Endothelial cell of umbilical vein (primary cell): ENCODE data around the gene DVL3. TPM values are rescaled to one million over a fixed set of nuclear protein-coding genes. Genes with fewer than 3 reads are reported as not detected.

ENCODE experiments used
- BruUV-seq: library from RNA; stranded (reverse); fragments of 400-500 nt; replicated peaks from 2 replicates; lab custom pipeline; 2021; lab: Mats Ljungman, UMichigan
- CTCF ChIA-PET: fragments of 300-600, 350-600 bp; sonication (Branson Sonifier 250); formaldehyde crosslinking; loops from one replicate; lab custom pipeline; 2021; ENCODE audit warnings: antibody characterized with exemption, inconsistent platforms; lab: Charles Lee
- POLR2A ChIA-PET: fragments of 300-600, 350-600 bp; sonication (Branson Sonifier 250); formaldehyde crosslinking; loops from one replicate; lab custom pipeline; 2021; ENCODE audit warnings: antibody characterized with exemption, inconsistent platforms; lab: Charles Lee
- DNase-seq: peaks from one replicate; pipeline ENCODE4 v3.0.0-alpha.2; 2011; ENCODE audit warnings: low read depth, low spot score
- FAIRE-seq: peaks from 2 replicates; lab custom pipeline; 2011; peaks lifted over from hg19 to GRCh38; lab: Jason Lieb, UNC
- H2AFZ ChIP-seq: 2 replicates; pipeline ENCODE4 v1.6.0; 2012; ENCODE audit warnings: low read depth, low read length, control low read depth, inconsistent platforms
- H3K27ac ChIP-seq: 2 replicates; pipeline ENCODE4 v1.5.1; 2011; ENCODE audit warnings: low read depth, mild to moderate bottlenecking, control low read depth, low read length, moderate library complexity; ENCODE audit not compliant: insufficient read depth
- H3K27me3 ChIP-seq, 2 experiments: 2 replicates each; pipeline versions ENCODE4 v1.6.0 to v1.6.1; 2011; ENCODE audit warnings: low read length in 2 of 2, mixed read lengths in 1 of 2; ENCODE audit not compliant: control insufficient read depth in 2 of 2, insufficient read depth in 2 of 2
- H3K36me3 ChIP-seq, 2 experiments: 2 replicates in 1 of 2; 3 replicates in 1 of 2; pipeline ENCODE4 v1.5.1; 2011; ENCODE audit warnings: low read length in 2 of 2, mild to moderate bottlenecking in 1 of 2, moderate library complexity in 1 of 2; ENCODE audit not compliant: control insufficient read depth in 2 of 2, insufficient read depth in 2 of 2; ENCODE audit errors: extremely low read depth in 1 of 2
- H3K4me1 ChIP-seq: 3 replicates; pipeline ENCODE4 v1.5.1; 2011; ENCODE audit warnings: mild to moderate bottlenecking, low read length; ENCODE audit not compliant: control insufficient read depth, insufficient read depth; ENCODE audit errors: extremely low read depth
- H3K4me2 ChIP-seq: 2 replicates; pipeline ENCODE4 v1.6.1; 2011; ENCODE audit warnings: low read length, control low read depth, mixed read lengths; ENCODE audit not compliant: insufficient read depth
- H3K4me3 ChIP-seq, 3 experiments: fragments of 200-600 bp in 1 of 3; sonication (generic), shearing (Covaris generic) in 1 of 3; replicated peaks in 1 of 3; 2 replicates each; pipeline ENCODE4 v1.5.1; 2011 to 2016; ENCODE audit warnings: control low read depth in 3 of 3, low read length in 3 of 3, mild to moderate bottlenecking in 2 of 3, inconsistent platforms in 1 of 3, low read depth in 1 of 3, moderate library complexity in 1 of 3; ENCODE audit not compliant: insufficient read depth in 1 of 3
- H3K79me2 ChIP-seq: 2 replicates; pipeline ENCODE4 v1.6.0; 2012; ENCODE audit warnings: low read length, inconsistent platforms; ENCODE audit not compliant: control insufficient read depth, insufficient read depth
- H3K9ac ChIP-seq: replicated peaks from 2 replicates; pipeline ENCODE3; 2011; ENCODE audit warnings: low read length, control low read depth; ENCODE audit not compliant: insufficient read depth; ENCODE audit errors: extremely low read depth
- H3K9me1 ChIP-seq: replicated peaks from 3 replicates; pipeline ENCODE4 v1.6.0; 2011; ENCODE audit warnings: mild to moderate bottlenecking, low read length; ENCODE audit not compliant: control insufficient read depth, insufficient read depth; ENCODE audit errors: extremely low read depth
- H3K9me3 ChIP-seq: replicated peaks from 2 replicates; pipeline ENCODE4 v1.5.1; 2012; ENCODE audit warnings: low read length, inconsistent platforms; ENCODE audit not compliant: control insufficient read depth, insufficient read depth
- H4K20me1 ChIP-seq: replicated peaks from 2 replicates; pipeline ENCODE3; 2011; ENCODE audit warnings: mild to moderate bottlenecking, low read length; ENCODE audit not compliant: control insufficient read depth, insufficient read depth; ENCODE audit errors: extremely low read depth
- EZH2 ChIP-seq: IDR thresholded peaks from 2 replicates; pipeline ENCODE4 v1.6.1; 2012; ENCODE audit warnings: borderline replicate concordance, low read depth, mild to moderate bottlenecking, moderate library complexity, low read length, inconsistent platforms; ENCODE audit not compliant: severe bottlenecking
- FOS ChIP-seq: IDR thresholded peaks from 2 replicates; pipeline ENCODE4 v1.6.1; 2011; ENCODE audit warnings: mild to moderate bottlenecking, low read length, moderate library complexity, borderline replicate concordance; ENCODE audit not compliant: insufficient read depth
- GATA2 ChIP-seq: IDR thresholded peaks from 2 replicates; pipeline ENCODE4 v1.7.0; 2011; ENCODE audit warnings: low read depth, mild to moderate bottlenecking, moderate library complexity, mixed read lengths, low read length; ENCODE audit not compliant: insufficient read length, insufficient read depth
- JUN ChIP-seq: IDR thresholded peaks from 2 replicates; pipeline ENCODE4 v1.6.1; 2011; ENCODE audit warnings: borderline replicate concordance, low read depth; ENCODE audit not compliant: insufficient read length, insufficient read depth
- MAX ChIP-seq: IDR thresholded peaks from 2 replicates; pipeline ENCODE4 v1.6.1; 2011; ENCODE audit not compliant: insufficient read depth, insufficient read length
- MYC ChIP-seq: IDR thresholded peaks from one replicate; pipeline ENCODE4 v1.6.1; 2011; ENCODE audit warnings: mild to moderate bottlenecking, low read depth, low read length
- POLR2A ChIP-seq: IDR thresholded peaks from 2 replicates; pipeline ENCODE4 v1.6.1; 2012; ENCODE audit warnings: low read depth, mild to moderate bottlenecking, control low read depth, low read length
- POLR2AphosphoS5 ChIP-seq: IDR thresholded peaks from 2 replicates; pipeline ENCODE4 v1.6.1; 2012; ENCODE audit warnings: low read depth, mild to moderate bottlenecking, control low read depth, low read length, moderate library complexity; ENCODE audit not compliant: insufficient read depth
- dilution Hi-C: fragments of 300-500 bp; cut with MboI; formaldehyde crosslinking; loops from one replicate; pipeline ENCODE4 v1.15.0; 2019; ENCODE audit warnings: low sequenced_read_pairs; ENCODE audit not compliant: extremely low pct_ligation_motif_present
- intact Hi-C: fragments of 100-400 bp; cut with micrococcal nuclease; formaldehyde crosslinking; loops from one replicate; pipeline ENCODE4 v1.10.0; 2022
- polyA plus RNA-seq, 4 experiments: library from polyadenylated mRNA; depleted of rRNA in 3 of 4; stranded (reverse) in 3 of 4; unstranded in 1 of 4; fragments of >200 nt; gene quantifications; 2 replicates each; pipeline versions ENCODE4 v1.2.1 to v1.2.3, GENCODE V29; 2011 to 2012; ENCODE audit warnings: missing spikeins in 1 of 4
- total RNA-seq: library from RNA; stranded (reverse); gene quantifications from 2 replicates; pipeline ENCODE4 v1.2.3, GENCODE V29; 2021
- TF ChIP-seq, protein P1 (sequence below), 2 donors: IDR thresholded peaks; 1 replicate in 1 of 2; 2 replicates in 1 of 2; pipeline ENCODE4 v1.5.1; 2011; ENCODE audit warnings: low read length in 2 of 2, mild to moderate bottlenecking in 2 of 2, moderate library complexity in 2 of 2, control low read depth in 1 of 2, inconsistent platforms in 1 of 2, low read depth in 1 of 2; ENCODE audit not compliant: insufficient read depth in 1 of 2; ENCODE audit errors: extremely low read depth in 1 of 2

The DVL3 gene
- total and polyA plus RNA-seq, 2 donors (not counting 3 experiments of a cell fraction or from before 2014, with no cell fraction given): 43.8 to 59.0 TPM

GRCh38 chr3:184149123-184149522 lies 6.1 kb upstream of the DVL3 start:
- no peak overlapping the region for H3K4me2 ChIP-seq
- no peak overlapping the region for H2AFZ ChIP-seq
- no peaks in the 10 kb centered on the region for H4K20me1 ChIP-seq
- H3K4me1 ChIP-seq: no peaks in the 10 kb centered on the region
- no peak for FAIRE-seq
- peaks cover 8 to 16% of the 10 kb centered on the region in 2 experiments for H3K36me3 ChIP-seq
- H3K9me1 ChIP-seq: no peaks in the 10 kb centered on the region
- intact Hi-C loops: no loop called here
- ChIA-PET CTCF (interaction anchor here (0.6 to 1.0 kb wide), 3 partner anchors 32 to 253 kb away, joined by 3 to 4 read pairs (median 4); no protein-coding TSS in a partner anchor), POLR2A (interaction anchor here (0.7 kb wide), 1 partner anchor 780 kb away, joined by 4 read pairs; no protein-coding TSS in a partner anchor)
- TF ChIP-seq GATA2 (no peak), POLR2AphosphoS5 (no peak), MYC (no peak), JUN (no peak), EZH2 (no peak), MAX (no peak), FOS (no peak), POLR2A (no peak)
- TF ChIP-seq, protein P1, sequence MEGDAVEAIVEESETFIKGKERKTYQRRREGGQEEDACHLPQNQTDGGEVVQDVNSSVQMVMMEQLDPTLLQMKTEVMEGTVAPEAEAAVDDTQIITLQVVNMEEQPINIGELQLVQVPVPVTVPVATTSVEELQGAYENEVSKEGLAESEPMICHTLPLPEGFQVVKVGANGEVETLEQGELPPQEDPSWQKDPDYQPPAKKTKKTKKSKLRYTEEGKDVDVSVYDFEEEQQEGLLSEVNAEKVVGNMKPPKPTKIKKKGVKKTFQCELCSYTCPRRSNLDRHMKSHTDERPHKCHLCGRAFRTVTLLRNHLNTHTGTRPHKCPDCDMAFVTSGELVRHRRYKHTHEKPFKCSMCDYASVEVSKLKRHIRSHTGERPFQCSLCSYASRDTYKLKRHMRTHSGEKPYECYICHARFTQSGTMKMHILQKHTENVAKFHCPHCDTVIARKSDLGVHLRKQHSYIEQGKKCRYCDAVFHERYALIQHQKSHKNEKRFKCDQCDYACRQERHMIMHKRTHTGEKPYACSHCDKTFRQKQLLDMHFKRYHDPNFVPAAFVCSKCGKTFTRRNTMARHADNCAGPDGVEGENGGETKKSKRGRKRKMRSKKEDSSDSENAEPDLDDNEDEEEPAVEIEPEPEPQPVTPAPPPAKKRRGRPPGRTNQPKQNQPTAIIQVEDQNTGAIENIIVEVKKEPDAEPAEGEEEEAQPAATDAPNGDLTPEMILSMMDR (IDR thresholded peaks at IDR 0.05; ENCODE audit: extremely low read depth in 1 of 2, insufficient read depth in 1 of 2, low read depth in 1 of 2, low read length in 2 of 2): no peak
- BruUV-seq: no TSS peak
- H3K9ac ChIP-seq: no peak overlapping the region
- no peak overlapping the region for H3K27ac ChIP-seq
- H3K4me3 ChIP-seq: no peak overlapping the region
- DNase-seq: no peak
- H3K79me2 ChIP-seq: no peaks in the 10 kb centered on the region
- dilution Hi-C loops: no loop called here
- no peaks in the 10 kb centered on the region for H3K9me3 ChIP-seq
- H3K27me3 ChIP-seq: no peaks in the 10 kb centered on the region
